Eye (tissue), 1 donor: ENCODE data around the gene PKD2L2.
"Not testable (repeated sequence)": the region's sequence is repeated elsewhere in the genome, so short reads cannot be mapped to it uniquely, and the experiment has no call there.

Source experiments
- DNase-seq: peaks from one replicate; pipeline ENCODE4 v3.0.0-alpha.2; 2015

Gene PKD2L2

DNA sequence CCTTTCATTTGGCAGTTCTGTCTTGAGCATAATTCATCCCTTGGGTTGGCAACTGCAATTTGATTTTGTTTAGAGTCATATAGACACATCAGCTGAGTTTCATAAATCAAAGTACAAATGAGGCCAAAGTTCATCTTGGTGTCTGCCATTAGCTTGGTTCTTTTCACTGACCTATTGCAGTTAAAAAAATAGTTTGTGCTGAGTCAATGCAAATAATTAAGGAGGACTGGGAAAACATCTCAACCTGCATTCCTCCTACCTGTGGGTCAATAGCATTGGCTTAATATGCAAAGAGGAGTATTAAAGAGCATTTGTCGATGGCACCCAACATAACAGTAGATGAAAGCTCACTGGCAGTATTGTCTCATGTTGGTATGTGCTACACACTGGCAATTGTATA is 1.6 kb downstream of the PKD2L2 start:
- DNase-seq, result no peak

DNA sequence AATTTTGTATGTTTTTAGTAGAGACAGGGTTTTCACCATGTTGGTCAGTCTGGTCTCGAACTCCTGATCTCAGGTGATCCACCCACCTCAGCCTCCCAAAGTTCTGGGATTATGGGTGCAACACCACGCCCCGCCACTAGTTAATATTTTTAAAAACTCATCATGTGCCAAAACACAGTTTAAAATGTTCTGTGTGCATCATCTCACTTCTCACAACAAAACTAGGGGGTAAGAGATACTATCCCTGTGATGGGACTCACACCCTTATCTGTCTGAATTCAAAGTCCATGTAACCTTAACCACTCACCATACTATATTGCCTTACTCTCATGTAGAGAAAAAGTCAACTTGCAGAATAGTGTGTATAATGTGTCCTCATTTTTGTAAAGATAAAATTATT is 2.6 kb downstream of the PKD2L2 start:
- DNase-seq, result no peak

DNA sequence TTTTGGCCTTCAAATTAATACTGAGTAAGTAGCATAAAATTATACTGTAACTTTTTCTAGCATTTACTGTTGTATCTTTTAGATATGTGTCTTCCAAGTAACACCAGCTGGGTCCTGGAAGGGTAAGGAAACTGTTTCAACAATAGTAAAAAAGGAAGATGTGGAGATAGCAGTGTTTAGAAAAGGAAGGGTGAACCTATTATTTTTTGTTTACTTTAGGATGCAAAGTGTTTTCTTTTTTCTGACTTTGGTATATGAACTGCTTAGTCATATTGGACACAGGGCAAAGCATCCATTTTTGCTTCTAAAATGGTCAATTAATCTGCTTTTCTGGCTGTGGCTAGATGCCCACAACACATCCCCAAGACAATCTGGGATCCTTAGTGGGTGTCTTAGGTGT is 5.3 kb downstream of the PKD2L2 start:
- no peak for DNase-seq

DNA sequence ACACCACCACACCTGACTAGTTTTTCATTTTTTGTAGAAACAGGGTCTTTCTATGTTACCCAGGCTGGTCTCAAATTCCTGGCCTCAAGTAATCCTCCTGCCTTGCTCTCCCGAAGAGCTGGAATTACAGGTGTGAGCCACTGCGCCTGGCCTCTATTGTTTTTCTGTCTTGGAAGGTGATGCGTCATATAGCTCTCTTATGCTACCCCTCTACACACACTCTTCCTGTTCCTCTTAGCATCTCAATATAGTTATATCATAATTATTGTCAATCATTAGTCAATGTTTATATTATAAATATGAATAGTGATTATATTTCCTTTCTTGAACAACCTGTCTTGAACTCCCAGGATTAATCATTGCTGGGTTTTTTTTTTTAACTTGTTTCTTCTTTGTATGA is 7.3 kb downstream of the PKD2L2 start:
- no peak for DNase-seq

DNA sequence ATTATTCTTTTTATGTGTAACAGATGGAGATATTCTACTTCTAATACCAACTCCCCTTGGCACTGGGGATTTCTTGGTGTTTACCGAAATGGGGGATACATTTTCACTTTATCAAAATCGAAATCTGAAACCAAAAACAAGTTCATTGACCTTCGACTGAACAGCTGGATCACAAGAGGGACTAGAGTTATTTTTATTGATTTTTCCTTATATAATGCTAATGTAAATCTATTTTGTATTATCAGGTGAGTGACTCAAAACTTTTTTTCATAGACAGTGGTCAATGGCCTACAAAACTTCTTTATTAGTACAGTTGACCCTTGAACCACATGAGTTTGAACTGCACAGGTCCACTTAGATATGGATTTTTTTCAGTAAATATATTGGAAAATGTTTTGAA is 10.2 kb downstream of the PKD2L2 start:
- DNase-seq, result no peak

DNA sequence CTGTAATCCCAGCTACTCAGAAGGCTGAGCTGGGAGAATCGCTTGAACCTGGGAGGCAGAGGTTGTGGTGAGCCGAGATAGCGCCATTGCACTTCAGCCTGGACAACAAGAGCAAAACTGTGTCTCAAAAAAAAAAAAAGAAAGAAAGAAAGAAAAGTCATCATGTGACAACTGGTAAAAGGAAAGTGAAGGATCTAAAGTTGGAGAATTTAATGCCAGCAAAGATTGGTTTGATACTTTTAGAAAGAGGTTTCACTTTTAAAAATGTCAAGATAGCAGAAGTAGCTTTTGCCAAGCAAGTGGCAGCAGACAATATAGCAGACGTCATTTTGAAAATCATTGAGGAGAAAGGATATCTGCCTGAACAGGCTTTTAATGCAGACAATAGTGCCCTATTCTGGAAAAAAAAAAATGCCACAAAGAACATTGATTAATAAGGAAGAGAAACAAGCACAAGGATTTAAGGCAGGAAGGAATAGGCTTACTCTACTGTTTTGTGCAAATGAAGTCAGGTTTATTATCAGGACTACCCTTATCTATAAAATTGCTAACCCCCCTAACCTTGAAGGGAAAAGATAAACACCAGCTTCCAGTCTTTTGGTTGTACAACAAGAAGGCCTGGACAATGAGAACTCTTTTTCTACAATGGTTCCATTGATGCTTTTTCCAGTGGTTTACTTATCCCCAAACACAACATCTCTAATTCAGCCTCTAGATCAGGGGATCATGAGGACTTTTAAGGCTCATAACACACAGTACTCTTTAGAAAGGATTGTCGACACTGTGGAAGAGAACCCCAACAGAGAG is 12.0 kb downstream of the PKD2L2 start:
- DNase-seq, result no peak

DNA sequence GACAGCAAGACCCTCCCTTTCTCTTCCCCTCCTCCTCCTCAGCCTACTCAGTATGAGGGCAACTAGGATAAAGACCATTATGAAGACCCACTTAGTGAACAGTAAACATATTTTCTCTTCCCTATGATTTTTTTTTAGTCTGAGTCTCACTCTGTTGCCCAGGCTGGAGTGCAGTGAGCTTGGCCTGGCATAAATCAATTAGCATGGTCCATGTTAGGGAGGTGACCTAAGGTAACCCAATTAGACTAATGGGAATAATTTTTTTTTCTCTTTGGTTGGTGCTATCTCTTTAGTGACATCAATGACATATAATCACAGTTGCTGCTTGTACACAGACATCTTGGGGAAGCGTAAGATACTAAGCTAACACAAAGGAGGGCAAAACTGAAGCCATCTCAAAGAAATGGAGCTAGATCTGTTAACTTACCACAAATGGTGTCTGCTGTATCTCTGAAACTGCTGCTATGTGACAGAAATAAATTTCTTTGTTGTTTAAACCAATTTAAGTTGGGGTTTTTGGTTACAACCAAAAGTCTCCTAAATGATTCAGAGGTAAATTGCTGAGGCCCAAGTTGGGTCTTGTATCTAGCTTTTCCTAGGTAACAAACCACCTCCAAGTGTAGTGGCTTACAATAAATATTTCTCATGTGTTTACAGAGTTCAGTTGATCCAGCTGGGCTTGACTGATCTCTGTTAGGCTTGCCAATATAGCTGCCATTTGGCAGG is 13.3 kb downstream of the PKD2L2 start:
- no peak for DNase-seq

DNA sequence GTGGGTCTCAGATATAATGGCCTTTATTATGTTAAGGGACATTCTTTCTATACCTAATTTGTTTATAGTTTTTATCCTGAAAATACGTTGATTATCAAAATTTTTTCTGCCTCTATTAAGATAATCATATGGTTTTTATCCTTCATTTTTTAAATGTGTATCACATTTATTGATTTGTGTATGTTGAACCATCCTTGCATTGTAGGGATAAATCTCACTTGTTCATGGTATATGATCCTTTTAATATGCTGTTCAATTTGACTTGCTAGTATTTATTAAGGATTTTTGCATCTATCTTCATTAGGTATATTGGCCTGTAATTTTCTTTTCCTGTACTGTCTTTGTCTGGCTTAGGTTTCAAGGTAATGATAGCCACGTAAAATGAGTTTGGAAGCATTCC is 25.5 kb downstream of the PKD2L2 start:
- no peak for DNase-seq

DNA sequence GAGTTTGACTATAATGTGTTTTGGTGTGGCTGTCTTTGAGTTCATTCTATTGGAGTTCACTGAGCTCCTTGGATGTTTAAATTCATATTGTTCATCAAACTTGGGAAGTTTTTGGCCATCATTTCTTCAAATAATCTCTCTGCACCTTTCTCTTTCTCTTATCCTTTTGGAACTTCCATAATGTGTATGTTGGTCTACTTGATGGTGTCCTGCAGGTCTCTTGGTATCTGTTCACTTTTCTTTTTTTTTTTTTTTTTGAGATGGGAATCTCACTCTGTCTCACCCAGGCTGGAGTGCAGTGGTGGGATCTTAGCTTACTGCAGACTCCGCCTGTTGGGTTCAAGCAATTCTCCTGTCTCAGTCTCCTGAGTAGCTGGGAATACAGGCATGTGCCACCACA is 27.7 kb downstream of the PKD2L2 start:
- no peak for DNase-seq

DNA sequence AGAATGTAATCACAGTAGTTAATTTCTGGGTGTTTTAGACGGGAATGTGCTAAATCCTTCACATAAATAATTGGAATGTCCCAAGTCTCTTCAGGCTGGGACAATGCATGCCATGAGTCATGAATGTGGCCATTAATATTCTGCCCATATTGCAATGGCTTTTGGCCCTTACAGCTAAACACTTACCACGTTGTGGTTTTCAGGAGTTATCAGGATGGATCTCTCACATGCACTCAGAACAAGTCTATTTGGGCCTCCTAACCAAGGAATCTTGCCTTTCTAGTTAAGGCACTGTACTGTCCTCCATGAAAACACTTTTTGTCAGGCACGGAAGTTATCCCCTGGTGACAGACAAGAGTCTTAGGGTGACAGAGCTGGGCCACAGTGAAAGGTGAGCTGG is 32.7 kb downstream of the PKD2L2 start:
- no peak for DNase-seq

DNA sequence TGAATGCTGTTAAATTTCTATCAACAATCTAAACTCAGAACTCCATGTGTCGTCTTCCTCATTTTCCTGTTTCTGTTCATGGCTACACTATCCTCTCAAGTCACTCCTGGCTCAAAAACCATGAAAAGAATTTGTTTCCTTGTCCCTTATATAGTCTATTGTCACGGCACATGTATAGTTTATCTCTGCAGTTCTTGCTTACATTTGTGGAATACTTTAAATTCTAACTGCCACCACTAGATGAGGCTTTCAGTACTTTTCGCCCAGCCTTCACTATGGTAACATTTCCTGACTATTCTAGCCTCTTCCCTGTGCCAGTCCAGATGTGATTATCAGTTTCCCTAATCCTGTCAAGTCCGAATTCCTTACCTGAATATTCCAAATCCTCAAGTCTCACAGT is 34.6 kb downstream of the PKD2L2 start:
- no peak for DNase-seq

DNA sequence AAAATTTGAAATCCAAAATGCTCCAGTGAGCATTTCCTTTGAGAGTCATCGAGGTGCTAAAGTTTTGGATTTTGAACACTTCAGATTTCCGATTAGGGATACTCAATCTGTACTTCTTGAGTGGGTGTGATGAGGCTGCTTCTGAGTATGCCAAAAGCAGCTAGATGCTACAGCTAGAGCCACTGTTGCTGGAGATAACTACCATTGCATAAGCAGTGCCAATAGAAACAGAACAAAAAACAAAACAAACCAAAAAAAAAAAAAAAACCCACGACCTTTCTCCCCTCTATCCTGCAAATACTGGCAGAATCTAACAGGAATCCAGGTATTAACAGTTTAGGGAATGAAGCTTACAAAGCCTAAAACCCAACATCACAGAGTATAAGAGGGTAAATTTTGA is 43.5 kb downstream of the PKD2L2 start:
- no peak for DNase-seq

DNA sequence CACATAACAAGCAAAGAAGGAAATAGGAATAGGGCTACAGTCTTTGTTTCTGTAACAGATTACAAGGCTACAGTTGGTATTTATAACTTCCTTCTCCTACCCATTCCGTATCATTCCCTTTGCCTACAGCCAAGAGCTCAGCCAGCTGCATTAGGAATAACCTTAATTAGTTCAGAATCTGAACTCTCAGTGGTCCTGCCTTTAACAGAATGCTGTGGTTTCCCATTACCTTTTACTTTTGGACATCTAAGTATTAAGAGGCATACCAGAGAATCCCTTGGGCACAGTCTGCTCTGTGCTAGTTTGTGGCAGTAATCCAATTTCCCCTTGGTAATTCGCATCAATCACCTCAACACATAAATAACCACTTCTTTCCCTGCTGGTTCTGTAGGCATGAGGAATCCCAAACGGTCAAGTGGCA is 44.2 kb downstream of the PKD2L2 start:
- DNase-seq, result no peak

DNA sequence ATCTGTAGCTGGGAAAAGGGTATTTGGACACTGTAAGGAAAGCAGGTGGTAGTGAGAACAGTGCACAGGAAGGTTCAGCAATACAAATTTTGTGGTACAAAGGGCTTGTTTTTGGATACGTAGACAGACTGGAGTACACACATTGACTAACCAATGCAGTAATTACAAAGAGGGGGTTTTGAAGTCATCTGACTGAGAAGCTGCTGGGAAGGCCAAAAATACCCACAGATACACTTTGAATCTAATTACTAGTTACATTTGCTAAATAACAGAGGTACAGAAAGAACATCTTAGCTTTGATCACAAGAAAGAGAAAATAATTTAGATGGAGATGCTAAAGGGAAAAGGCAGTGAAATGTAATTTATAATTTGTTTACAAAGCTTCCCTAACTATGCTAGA is 45.9 kb downstream of the PKD2L2 start:
- DNase-seq, result no peak

DNA sequence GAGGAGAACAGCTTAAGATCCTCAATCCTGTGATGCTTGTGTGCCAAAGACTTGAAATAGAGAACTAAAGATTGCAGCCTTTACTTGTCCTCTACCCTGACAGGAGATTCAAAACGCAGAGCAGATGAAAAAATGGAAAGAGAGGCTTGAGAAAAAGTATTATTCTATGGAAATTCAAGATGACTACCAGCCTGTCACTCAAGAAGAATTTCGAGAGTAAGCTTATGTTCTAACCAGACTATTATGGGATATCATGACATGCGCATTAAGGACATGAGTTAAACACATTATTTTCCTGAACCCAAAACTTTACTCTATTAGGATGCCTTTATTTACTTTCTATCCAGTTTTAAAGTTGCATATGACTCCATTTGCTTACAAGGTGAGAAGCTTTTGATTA is 46.4 kb downstream of the PKD2L2 start:
- DNase-seq, result no peak

DNA sequence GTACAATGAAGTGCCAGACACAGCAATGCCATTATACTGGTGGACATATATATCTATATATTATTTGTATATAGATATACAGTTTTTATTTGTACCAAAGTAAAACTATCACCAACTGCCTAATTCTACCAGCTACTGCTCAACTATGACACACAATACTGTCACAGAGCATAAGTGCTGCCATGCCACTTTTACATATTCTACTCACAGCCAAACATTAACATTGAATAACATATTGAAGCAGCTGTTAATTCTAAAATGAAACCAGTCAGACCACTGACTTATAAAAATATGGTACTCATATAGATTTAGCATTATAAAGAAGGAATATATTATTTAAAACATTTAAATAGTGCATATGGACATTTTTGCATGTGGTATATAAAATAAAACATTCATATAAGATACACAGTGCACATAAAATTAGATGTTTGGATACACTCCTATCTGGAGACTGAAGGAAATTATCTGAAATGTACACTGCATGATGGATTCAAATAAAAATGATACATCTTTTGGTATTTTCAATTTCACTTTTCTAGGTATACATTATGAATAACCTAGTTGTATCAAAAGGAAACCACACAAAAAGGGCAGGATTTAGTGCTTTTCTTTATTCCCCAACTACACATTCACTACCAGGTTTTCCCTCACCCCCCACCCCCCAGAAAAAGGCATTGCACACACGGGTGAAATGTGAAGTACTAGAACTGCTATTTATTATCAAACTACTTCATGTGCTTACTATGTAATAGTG is 48.9 kb downstream of the PKD2L2 start:
- DNase-seq, result no peak

DNA sequence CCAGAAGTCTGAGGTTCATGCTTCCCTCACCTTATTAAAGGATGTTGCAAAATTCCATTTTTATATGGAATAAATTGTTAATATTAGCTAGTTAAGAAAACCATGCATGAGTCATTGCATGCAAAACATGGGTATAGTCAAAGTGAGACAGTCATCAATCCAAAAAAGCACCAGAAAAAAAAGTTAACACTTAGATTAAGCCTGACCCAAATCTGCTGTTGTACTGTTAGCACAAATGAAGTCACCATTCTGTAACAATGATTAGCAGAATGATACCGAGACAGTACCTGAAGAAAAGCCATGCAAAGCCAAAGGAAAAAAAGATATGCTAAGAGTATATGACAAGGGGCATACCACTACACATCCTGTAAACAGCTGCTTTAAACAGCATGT is 49.5 kb downstream of the PKD2L2 start:
- DNase-seq, result no peak

DNA sequence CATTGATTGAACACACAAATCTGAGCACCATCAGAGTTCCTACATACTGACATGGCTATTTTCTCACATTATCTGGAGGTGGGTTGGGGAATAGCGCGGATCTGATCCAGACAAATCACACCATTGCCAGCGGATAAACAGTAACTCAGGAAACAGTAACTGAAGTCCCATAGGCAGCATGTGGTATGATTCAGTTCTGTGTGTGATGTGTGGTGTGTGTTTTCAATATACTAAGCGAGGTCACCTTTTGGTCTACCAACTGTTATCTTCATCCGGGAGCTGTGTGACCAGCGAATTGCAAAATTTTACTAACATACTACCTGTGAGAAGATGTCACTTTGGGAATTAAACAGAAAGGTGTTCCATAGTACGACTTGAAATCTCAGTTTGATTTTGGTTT is 50.1 kb downstream of the PKD2L2 start:
- no peak for DNase-seq

DNA sequence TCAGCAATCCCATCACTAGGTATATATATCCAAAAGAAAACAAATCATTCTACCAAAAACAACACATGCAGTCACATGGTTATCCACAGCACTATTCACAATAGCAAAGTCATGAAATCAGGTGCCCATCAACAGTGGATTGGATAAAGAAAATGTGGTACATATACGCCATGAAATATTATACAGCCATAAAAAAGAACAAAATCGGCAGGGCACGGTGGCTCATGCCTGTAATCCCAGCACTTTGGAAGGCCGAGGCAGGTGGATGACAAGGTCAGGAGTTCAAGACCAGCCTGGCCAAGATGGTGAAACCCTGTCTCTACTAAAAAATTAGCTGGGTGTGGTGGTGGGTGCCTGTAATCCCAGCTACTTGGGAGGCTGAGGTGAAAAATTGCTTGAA is 55.0 kb downstream of the PKD2L2 start:
- DNase-seq, result not testable (repeated sequence)

DNA sequence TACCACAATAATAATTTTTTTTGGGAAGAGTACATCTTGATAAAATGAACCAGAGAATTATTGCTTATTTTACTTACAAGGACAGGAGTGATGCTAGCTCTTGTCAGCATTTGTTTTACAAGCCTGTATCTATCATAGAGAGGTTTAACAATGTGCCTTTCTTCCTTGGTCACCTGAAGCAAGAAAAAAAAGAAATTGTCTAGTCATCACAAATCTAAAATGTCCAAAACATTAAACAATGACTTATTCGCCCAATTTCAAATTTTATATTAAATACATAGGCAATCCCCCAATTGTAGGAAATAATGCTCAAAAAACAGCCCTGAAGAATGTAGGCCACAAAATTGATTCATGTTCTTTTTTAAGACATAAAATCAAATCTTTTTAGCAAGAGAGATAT is 56.6 kb downstream of the PKD2L2 start:
- no peak for DNase-seq

DNA sequence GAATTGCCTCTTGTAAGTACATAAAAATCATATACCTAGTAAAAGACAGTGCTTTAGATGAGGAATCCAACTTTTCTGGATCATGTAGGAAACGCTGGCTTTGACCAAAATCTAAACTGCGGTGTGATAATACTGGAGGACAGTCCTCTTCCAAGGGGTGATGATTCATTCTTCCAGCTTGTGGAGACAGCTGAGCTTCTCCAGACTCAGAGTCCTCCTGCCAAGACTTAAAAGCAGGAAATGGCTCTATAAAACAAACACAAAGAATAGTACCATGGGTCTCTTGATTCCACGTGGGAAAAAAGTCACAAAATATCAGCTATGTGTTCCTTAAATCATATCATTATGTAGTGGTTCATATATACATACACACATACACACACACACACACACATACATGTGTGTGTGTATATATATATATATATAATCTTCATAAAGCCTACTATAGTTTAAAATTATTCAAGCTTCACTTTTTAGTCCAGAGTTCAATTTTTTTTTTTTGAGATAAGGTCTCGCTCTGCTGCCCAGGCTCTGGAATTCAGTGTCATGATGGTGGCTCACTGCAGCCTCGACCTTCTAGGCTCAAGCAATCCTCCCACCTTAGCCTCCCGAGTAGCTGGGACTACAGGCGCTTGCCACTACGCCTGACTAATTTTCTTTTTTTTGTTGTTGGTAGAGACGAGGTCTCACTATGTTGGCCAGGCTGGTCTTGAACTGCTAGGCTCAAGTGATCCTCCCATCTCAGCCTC is 65.0 kb downstream of the PKD2L2 start:
- no peak for DNase-seq

DNA sequence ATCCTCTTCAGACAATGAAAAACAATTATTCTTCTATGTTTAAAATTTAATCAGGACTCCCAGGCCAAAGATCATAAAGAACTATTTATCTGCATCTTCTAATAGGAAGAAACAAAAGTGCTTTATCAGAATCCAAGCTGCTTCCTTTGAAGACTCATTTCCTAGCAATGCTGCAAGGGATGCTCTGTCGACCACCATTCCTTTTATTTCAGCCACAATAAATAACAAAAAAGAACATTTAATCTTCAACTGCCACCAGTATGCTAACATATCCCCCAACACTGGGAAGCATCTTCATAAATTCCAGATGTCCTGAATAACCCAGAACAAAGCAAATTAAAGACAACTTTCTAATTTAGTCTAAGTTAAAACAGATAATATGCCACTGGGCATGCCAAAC is 68.7 kb downstream of the PKD2L2 start:
- DNase-seq, result no peak

DNA sequence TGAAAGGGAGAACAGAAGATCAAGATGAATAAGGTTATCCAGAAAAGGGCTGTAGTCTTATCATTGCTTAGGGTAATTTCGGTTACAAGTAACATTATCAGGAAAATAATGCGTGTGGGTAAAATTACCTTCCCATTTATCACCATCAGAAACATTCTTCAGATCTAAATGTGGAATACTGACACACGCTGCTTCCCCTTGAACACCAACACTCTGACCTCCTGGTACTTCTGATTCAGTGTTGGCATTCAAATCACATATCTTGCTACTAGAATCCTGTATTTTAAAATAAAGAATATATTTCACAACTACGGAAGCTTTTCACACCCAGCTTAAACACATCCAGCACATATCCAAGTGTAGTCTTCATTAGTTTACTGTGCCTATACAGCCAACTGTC is 70.2 kb downstream of the PKD2L2 start:
- DNase-seq, result no peak
